HepG2 (cell line): ENCODE data around the gene F7. TPM values are rescaled to one million over a fixed set of nuclear protein-coding genes. Genes with fewer than 3 reads are reported as not detected.

Experiments used
- HOXA5 ChIP-seq: sonication (generic); formaldehyde crosslinking; IDR thresholded peaks from 2 replicates; pipeline ENCODE4 v1.4.0; 2020; ENCODE audit warnings: missing genetic modification reagents
- KDM2A ChIP-seq: sonication (generic); formaldehyde crosslinking; IDR thresholded peaks from 2 replicates; pipeline ENCODE4 v1.4.0; 2020; ENCODE audit warnings: low read depth, missing genetic modification reagents, borderline replicate concordance
- KLF16 ChIP-seq, 2 experiments: sonication (generic) in 1 of 2; formaldehyde crosslinking in 1 of 2; IDR thresholded peaks; 2 replicates each; pipeline versions ENCODE4 v1.6.1 to v1.8.0; 2016 to 2023; ENCODE audit warnings: missing genetic modification reagents in 2 of 2, missing compliant biosample characterization in 1 of 2
- MTF1 ChIP-seq: sonication (generic); formaldehyde crosslinking; IDR thresholded peaks from 2 replicates; pipeline ENCODE4 v1.5.0; 2020; ENCODE audit warnings: missing genetic modification reagents
- PAXIP1 ChIP-seq: sonication (generic); formaldehyde crosslinking; conservative IDR thresholded peaks from 2 replicates; pipeline ENCODE4 v1.4.0; 2020; ENCODE audit warnings: mild to moderate bottlenecking, missing genetic modification reagents, moderate library complexity
- PTBP1 ChIP-seq: fragments of 200-400 bp; formaldehyde crosslinking; IDR thresholded peaks from 2 replicates; pipeline ENCODE4 v1.6.1; 2018; ENCODE audit warnings: low read length, low read depth; ENCODE audit not compliant: poor library complexity, severe bottlenecking
- RBM22 ChIP-seq: fragments of 200-400 bp; formaldehyde crosslinking; optimal IDR thresholded peaks from 2 replicates; pipeline ENCODE3; 2017; ENCODE audit warnings: mild to moderate bottlenecking, low read length, moderate library complexity
- SKI ChIP-seq: fragments of 450-650 bp; IDR thresholded peaks from one replicate; pipeline ENCODE4 v1.6.1; 2018; ENCODE audit warnings: mild to moderate bottlenecking; ENCODE audit not compliant: partially characterized antibody
- SNAPC2 ChIP-seq: sonication (generic); formaldehyde crosslinking; IDR thresholded peaks from 2 replicates; pipeline ENCODE4 v1.8.1; 2022; ENCODE audit warnings: mild to moderate bottlenecking, missing genetic modification reagents
- ZBTB1 ChIP-seq: sonication (generic); formaldehyde crosslinking; IDR thresholded peaks from 2 replicates; pipeline ENCODE4 v1.4.0; 2020; ENCODE audit warnings: missing genetic modification reagents, borderline replicate concordance
- ZFP41 ChIP-seq: sonication (generic); formaldehyde crosslinking; IDR thresholded peaks from 2 replicates; pipeline ENCODE4 v1.4.0; 2020; ENCODE audit warnings: mild to moderate bottlenecking, missing genetic modification reagents, borderline replicate concordance
- ZFP90 ChIP-seq: sonication (generic); formaldehyde crosslinking; IDR thresholded peaks from 2 replicates; pipeline ENCODE4 v1.8.0; 2022; ENCODE audit warnings: missing genetic modification reagents, mild to moderate bottlenecking, inconsistent platforms, borderline replicate concordance
- ZNF451 ChIP-seq: sonication (generic); formaldehyde crosslinking; IDR thresholded peaks from 2 replicates; pipeline ENCODE4 v1.5.0; 2020; ENCODE audit warnings: mild to moderate bottlenecking, missing genetic modification reagents
- ZNF574 ChIP-seq: sonication (generic); formaldehyde crosslinking; IDR thresholded peaks from 2 replicates; pipeline ENCODE4 v1.4.0; 2020; ENCODE audit warnings: missing genetic modification reagents
- ZNF800 ChIP-seq: sonication (generic); formaldehyde crosslinking; IDR thresholded peaks from 2 replicates; pipeline ENCODE4 v1.4.0; 2020; ENCODE audit warnings: missing genetic modification reagents
- ZSCAN12 ChIP-seq: sonication (generic); formaldehyde crosslinking; IDR thresholded peaks from 2 replicates; pipeline ENCODE4 v1.9.0; 2021; ENCODE audit warnings: mild to moderate bottlenecking, missing genetic modification reagents
- polyA plus RNA-seq, 8 experiments: library from polyadenylated mRNA; depleted of rRNA in 3 of 8; stranded (reverse) in 7 of 8; unstranded in 1 of 8; fragments of >200 nt; fragmentation: Illumina TruSeq in 4 of 8; extraction: Trizol in 4 of 8; gene quantifications; 2 replicates each; pipeline versions ENCODE4 v1.2.1 to v1.2.3, GENCODE V29; 2011 to 2016; ENCODE audit warnings: low read depth in 4 of 8, missing spikeins in 1 of 8, mixed read lengths in 1 of 8; ENCODE audit not compliant: insufficient read depth in 1 of 8
- total RNA-seq, 5 experiments: library from RNA; depleted of rRNA; stranded (reverse); fragments of >200 nt; fragmentation: Illumina TruSeq; extraction: Trizol; gene quantifications; 2 replicates each; pipeline ENCODE4 v1.2.3, GENCODE V29; 2016; ENCODE audit warnings: low read depth in 1 of 5
- TF ChIP-seq, protein P1 (sequence below): sonication (generic); formaldehyde crosslinking; IDR thresholded peaks from 2 replicates; pipeline ENCODE4 v1.5.0; 2020; ENCODE audit warnings: mild to moderate bottlenecking, missing genetic modification reagents

F7 gene
- total and polyA plus RNA-seq, 2 of the 13 experiments (the other 11 are each of a cell fraction or from before 2014, with no cell fraction given), result 12.6 to 26.5 TPM

GRCh38 chr13:113105032-113105920 lies at the start of gene F7 (continued):
- TF ChIP-seq, protein P1, sequence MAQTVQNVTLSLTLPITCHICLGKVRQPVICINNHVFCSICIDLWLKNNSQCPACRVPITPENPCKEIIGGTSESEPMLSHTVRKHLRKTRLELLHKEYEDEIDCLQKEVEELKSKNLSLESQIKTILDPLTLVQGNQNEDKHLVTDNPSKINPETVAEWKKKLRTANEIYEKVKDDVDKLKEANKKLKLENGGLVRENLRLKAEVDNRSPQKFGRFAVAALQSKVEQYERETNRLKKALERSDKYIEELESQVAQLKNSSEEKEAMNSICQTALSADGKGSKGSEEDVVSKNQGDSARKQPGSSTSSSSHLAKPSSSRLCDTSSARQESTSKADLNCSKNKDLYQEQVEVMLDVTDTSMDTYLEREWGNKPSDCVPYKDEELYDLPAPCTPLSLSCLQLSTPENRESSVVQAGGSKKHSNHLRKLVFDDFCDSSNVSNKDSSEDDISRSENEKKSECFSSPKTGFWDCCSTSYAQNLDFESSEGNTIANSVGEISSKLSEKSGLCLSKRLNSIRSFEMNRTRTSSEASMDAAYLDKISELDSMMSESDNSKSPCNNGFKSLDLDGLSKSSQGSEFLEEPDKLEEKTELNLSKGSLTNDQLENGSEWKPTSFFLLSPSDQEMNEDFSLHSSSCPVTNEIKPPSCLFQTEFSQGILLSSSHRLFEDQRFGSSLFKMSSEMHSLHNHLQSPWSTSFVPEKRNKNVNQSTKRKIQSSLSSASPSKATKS, result no peak
- peak; percentile 71 for TF ChIP-seq PTBP1
- TF ChIP-seq ZNF574 (CRISPR knock-in tag), result peak; percentile 47
- TF ChIP-seq SNAPC2 (CRISPR knock-in tag), result peak; percentile 89; the same call in 1 of the 2 replicates
- no peak for TF ChIP-seq MTF1 (CRISPR knock-in tag)
- TF ChIP-seq ZSCAN12 (CRISPR knock-in tag), result no peak
- peak; percentile 61; the same call in 1 of the 2 replicates for TF ChIP-seq HOXA5 (CRISPR knock-in tag)
- TF ChIP-seq SKI, result peak; percentile 57
- peak; percentile 91 for TF ChIP-seq ZNF451
- no peak for TF ChIP-seq RBM22
- no peak for TF ChIP-seq ZBTB1 (CRISPR knock-in tag)
- 0 out of 2 replicates have a peak, but pooled peaks have one; percentile 56 for TF ChIP-seq ZFP41 (CRISPR knock-in tag)
- TF ChIP-seq ZNF800, result no peak
- peak; percentile 66; the same call in 1 of the 2 replicates for TF ChIP-seq KDM2A (CRISPR knock-in tag)
- peak; percentile 87; the same call in 1 of the 2 replicates for TF ChIP-seq ZFP90 (CRISPR knock-in tag)
- no peak; a peak in 1 of 4 replicates for TF ChIP-seq KLF16 (CRISPR knock-in tag; IDR thresholded peaks at IDR 0.05)
- peak; percentile 96 for TF ChIP-seq PAXIP1 (CRISPR knock-in tag)
